Common myeloid progenitor, CD34-positive (primary cell): Measurements from ENCODE around the gene NFATC4.

Experiments
- CTCF ChIA-PET: fragments of 350-600 bp; sonication (Branson Sonifier 250); formaldehyde crosslinking; loops from one replicate; lab custom pipeline; 2021; ENCODE audit warnings: antibody characterized with exemption; lab: Charles Lee
- POLR2A ChIA-PET: fragments of 350-600 bp; sonication (Branson Sonifier 250); formaldehyde crosslinking; loops from one replicate; lab custom pipeline; 2021; ENCODE audit warnings: antibody characterized with exemption; lab: Charles Lee
- DNase-seq, 3 donors: peaks; one replicate each; pipeline versions ENCODE4 v3.0.0 to v3.0.0-alpha.2; 2013
- H3K27ac ChIP-seq, 2 experiments: 1 replicate in 1 of 2; 2 replicates in 1 of 2; pipeline ENCODE4 v1.7.0; 2013; ENCODE audit warnings: inconsistent platforms in 2 of 2, low read length in 2 of 2, mild to moderate bottlenecking in 2 of 2, low read depth in 1 of 2, moderate library complexity in 1 of 2; ENCODE audit not compliant: severe bottlenecking in 2 of 2, insufficient read depth in 1 of 2, poor library complexity in 1 of 2
- H3K27me3 ChIP-seq, 5 experiments: replicated peaks in 2 of 5; 1 replicate in 3 of 5; 2 replicates in 2 of 5; pipeline versions ENCODE4 v1.6.1 to v1.7.0; 2013; ENCODE audit warnings: low read length in 4 of 5, mild to moderate bottlenecking in 2 of 5, moderate library complexity in 2 of 5, inconsistent platforms in 1 of 5; ENCODE audit not compliant: insufficient read depth in 5 of 5, control insufficient read depth in 4 of 5
- H3K36me3 ChIP-seq, 4 experiments: 1 replicate in 2 of 4; 2 replicates in 2 of 4; pipeline versions ENCODE4 v1.6.1 to v1.7.0; 2013; ENCODE audit warnings: low read length in 3 of 4, control low read depth in 1 of 4, mild to moderate bottlenecking in 1 of 4; ENCODE audit not compliant: control insufficient read depth in 4 of 4, insufficient read depth in 4 of 4
- H3K4me1 ChIP-seq, 4 experiments: 1 replicate in 3 of 4; 2 replicates in 1 of 4; pipeline versions ENCODE4 v1.6.1 to v1.7.1; 2013; ENCODE audit warnings: low read length in 3 of 4, mild to moderate bottlenecking in 3 of 4, control low read depth in 1 of 4, inconsistent platforms in 1 of 4, moderate library complexity in 1 of 4; ENCODE audit not compliant: control insufficient read depth in 4 of 4, insufficient read depth in 4 of 4; ENCODE audit errors: control extremely low read depth in 1 of 4
- H3K4me3 ChIP-seq, 7 experiments: 1 replicate in 4 of 7; 2 replicates in 3 of 7; pipeline versions ENCODE4 v1.5.1 to v1.7.0; 2013; ENCODE audit warnings: mild to moderate bottlenecking in 7 of 7, low read length in 6 of 7, moderate library complexity in 6 of 7, inconsistent platforms in 2 of 7, low read depth in 2 of 7, control low read depth in 1 of 7; ENCODE audit not compliant: insufficient read depth in 4 of 7, control insufficient read depth in 1 of 7; ENCODE audit errors: extremely low read depth in 1 of 7
- H3K9me3 ChIP-seq, 5 experiments: 1 replicate in 4 of 5; 2 replicates in 1 of 5; pipeline versions ENCODE4 v1.6.1 to v1.7.1; 2013; ENCODE audit warnings: low read length in 4 of 5, mild to moderate bottlenecking in 2 of 5, inconsistent platforms in 1 of 5, low read depth in 1 of 5, moderate library complexity in 1 of 5; ENCODE audit not compliant: control insufficient read depth in 4 of 5, insufficient read depth in 2 of 5; ENCODE audit errors: control extremely low read depth in 1 of 5
- WGBS: methylation state at CpG from one replicate; pipeline ENCODE4 v1.1.5; 2013; ENCODE audit not compliant: insufficient coverage; 5-methylcytosine and 5-hydroxymethylcytosine counted together

NFATC4 gene

DNA sequence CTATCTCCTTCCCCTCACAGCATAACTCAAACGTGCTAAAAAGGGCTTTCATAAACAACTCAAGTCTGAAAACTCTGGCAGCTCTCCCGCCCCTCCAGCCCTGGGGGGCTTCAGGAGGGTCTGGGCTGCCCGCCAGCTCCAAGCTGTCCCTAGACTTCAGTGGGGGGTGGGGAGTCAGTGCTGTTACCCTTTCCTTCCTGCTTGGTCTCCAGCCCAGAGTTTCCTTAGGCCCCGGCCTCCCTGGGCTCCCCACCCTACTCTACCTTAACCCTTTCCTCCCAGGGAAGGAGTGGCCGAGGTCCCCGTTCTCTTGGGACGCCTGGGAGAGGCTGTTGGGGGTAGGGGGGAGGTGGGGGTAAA lies 30.3 kb downstream of the NFATC4 start:
- no peaks in the 10 kb centered on the region for H3K27me3 ChIP-seq
- H3K4me1 ChIP-seq: peaks cover 12 to 80% (median 63%) of the 10 kb centered on the region in 4 experiments
- H3K36me3 ChIP-seq: peaks cover 0 to 1% (median 0%) of the 10 kb centered on the region in 4 experiments
- H3K27ac ChIP-seq: no peak overlapping the region
- ChIA-PET POLR2A (interaction anchor here (0.7 to 1.2 kb wide), 3 partner anchors 21 to 64 kb away, joined by 3 to 4 read pairs (median 3); no protein-coding TSS in a partner anchor), CTCF (interaction anchor here (1.1 to 5.5 kb wide), 5 partner anchors 13 to 65 kb away, joined by 3 to 39 read pairs (median 11); no protein-coding TSS in a partner anchor)
- peak in 1 of 3 donors; percentile 35 for DNase-seq
- H3K4me3 ChIP-seq: peak overlapping the region in 1 of 7 experiments; percentile 84
- WGBS: 40% methylated on average over 1 of the region's 7 CpGs
- no peaks in the 10 kb centered on the region for H3K9me3 ChIP-seq

DNA sequence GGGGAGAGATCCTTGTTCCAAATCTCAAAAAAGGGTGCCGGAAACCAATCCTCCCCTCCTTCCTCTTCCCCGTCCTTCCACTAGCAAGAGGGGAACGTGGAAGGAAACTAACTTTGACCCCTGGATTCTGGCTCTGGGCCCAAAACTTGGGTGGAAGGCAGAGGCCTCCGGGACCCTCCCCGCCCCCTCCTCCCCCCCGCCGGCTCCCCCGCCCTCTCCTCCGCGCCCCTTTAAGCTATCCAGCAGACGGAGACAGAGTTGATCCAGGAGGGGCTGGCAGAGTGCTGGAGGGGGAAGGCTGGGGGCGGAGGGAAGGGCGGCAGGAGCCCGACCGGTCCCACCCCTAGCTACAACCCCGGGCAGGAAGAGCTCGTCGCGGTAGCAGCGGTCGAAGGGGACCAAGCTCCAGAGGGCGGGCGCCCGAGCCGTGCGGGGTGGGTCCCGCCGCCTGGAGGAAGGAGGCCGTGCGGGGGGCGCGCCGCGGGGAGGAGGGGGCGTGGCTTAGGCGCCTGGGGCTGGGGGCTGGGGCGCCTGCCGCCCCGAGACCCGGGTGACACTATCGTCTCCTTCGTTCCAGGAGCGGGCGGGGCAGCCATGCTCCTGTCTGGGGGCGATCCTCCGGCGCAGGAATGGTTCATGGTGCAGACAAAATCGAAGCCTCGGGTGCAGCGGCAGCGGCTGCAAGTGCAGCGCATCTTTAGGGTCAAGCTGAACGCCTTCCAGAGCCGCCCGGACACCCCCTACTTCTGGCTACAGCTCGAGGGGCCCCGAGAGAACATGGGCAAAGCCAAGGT lies 30.9 kb downstream of the NFATC4 start, which contains the start of gene NYNRIN:
NYNRIN (plus strand) TSS at position 351 of the 794 bp plus-strand sequence; CDS start at position 595, 244 bp downstream.
- DNase-seq: peak; percentile 45 to 82 (median 76)
- WGBS: 0% methylated on average over 32 of the region's 57 CpGs
- peak within 1 kb of the TSS in 1 of 2 experiments; percentile 20 for H3K27ac ChIP-seq
- H3K36me3 ChIP-seq: peaks cover 0 to 3% (median 0%) of the 10 kb centered on the region in 4 experiments
- H3K4me3 ChIP-seq: peak within 1 kb of the TSS; percentile 42 to 84 (median 68)
- peaks cover 12 to 75% (median 58%) of the 10 kb centered on the region in 4 experiments for H3K4me1 ChIP-seq
- no peaks in the 10 kb centered on the region for H3K9me3 ChIP-seq
- CTCF ChIA-PET: interaction anchor here (0.7 to 5.5 kb wide), 8 partner anchors 12 to 68 kb away, joined by 3 to 39 read pairs (median 7); no protein-coding TSS in a partner anchor
- POLR2A ChIA-PET: interaction anchor here (0.7 to 1.2 kb wide), 3 partner anchors 22 to 65 kb away, joined by 3 to 4 read pairs (median 3); no protein-coding TSS in a partner anchor
- H3K27me3 ChIP-seq: no peaks in the 10 kb centered on the region

DNA sequence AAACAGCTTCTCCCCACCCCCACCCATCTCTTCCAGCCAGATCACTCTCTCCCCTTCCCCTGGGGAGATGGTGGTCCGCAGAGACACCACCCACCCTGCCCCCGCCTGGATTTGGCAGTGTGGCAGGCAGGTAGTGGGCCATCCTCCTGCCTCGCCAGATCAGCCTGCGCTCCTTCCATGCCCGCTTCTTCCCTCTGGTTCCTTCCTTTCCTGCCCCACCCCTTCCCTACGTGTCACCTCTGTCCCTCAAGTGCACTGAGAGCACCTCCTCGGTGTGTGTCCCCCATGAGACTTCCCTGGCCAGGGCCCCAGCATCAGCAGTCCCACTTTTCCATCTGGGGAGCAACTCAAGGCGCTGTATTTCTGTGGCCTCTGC lies 31.5 kb downstream of the NFATC4 start:
- Histone ChIP-seq H3K27ac (peak overlapping the region in 1 of 2 experiments; percentile 20), H3K4me1 (peaks cover 12 to 69% (median 52%) of the 10 kb centered on the region in 4 experiments), H3K9me3 (no peaks in the 10 kb centered on the region), H3K4me3 (peak overlapping the region; percentile 42 to 84 (median 68)), H3K36me3 (peaks cover 0 to 4% (median 0%) of the 10 kb centered on the region in 4 experiments), H3K27me3 (no peaks in the 10 kb centered on the region)
- POLR2A ChIA-PET: interaction anchor here (0.7 to 1.2 kb wide), 2 partner anchors 31 to 32 kb away, joined by 3 read pairs; partner anchors contain the start of gene KHNYN
- 4% methylated on average over 8 of the region's 8 CpGs for WGBS
- CTCF ChIA-PET: interaction anchor here (0.7 to 5.5 kb wide), 6 partner anchors 12 to 69 kb away, joined by 3 to 39 read pairs (median 11); no protein-coding TSS in a partner anchor
- DNase-seq: no peak

DNA sequence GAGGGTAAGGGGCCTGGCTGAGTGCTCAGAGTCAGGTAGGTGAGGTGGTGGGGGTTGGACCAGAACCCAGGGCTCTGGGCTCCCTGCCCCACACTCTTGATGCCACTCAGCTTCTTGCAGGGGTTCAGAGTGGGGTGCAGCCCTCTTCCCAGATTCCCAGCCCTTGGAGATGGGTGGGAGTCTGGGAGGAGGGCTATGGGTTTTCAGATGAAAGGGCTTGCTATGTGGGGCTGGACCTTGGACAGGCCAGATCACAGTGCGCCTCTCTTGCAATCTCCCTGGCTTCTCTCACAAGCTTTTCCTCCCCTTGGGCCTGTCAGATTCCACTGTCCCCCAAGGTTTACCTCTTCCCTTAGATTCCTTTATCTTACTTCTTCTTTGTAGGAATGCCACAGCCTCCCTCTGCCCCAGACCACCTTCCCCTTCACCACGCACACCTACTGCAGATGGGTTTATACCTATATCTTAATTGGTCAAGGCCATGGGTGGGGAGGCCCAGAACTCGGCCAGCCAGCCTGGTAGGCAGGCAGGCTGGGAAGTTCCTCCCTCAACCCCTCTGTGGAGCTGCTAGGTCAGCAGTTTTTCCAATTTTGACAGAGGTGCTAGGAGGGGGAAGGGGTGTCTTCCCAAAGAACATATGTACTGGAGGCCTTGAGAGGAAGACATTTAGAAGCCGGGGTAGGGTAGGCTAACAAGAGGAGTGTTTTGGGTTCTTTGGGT lies 32.2 kb downstream of the NFATC4 start:
- Histone ChIP-seq H3K4me1 (peaks cover 7 to 62% (median 48%) of the 10 kb centered on the region in 4 experiments), H3K27me3 (no peaks in the 10 kb centered on the region), H3K9me3 (no peaks in the 10 kb centered on the region), H3K27ac (no peak overlapping the region), H3K4me3 (peak overlapping the region in 6 of 7 experiments; percentile 42 to 84 (median 68)), H3K36me3 (peaks cover 0 to 8% (median 0%) of the 10 kb centered on the region in 4 experiments)
- CTCF ChIA-PET: interaction anchor here (0.7 to 5.5 kb wide), 8 partner anchors 10 to 70 kb away, joined by 3 to 39 read pairs (median 9); no protein-coding TSS in a partner anchor
- no peak for DNase-seq
- POLR2A ChIA-PET: interaction anchor here (0.7 kb wide), 1 partner anchor 30 kb away, joined by 3 read pairs; the partner anchor contains the start of gene KHNYN
- WGBS: 21% methylated on average over 2 of the region's 4 CpGs

- no peak for DNase-seq
- Histone ChIP-seq H3K36me3 (peaks cover 0 to 10% (median under 1%) of the 10 kb centered on the region in 4 experiments), H3K9me3 (no peaks in the 10 kb centered on the region), H3K4me3 (no peak overlapping the region), H3K27me3 (no peaks in the 10 kb centered on the region), H3K4me1 (peaks cover 2 to 43% (median 32%) of the 10 kb centered on the region in 4 experiments), H3K27ac (no peak overlapping the region)
- 80% methylated on average over 9 of the region's 9 CpGs for WGBS
- ChIA-PET POLR2A (no interaction called here), CTCF (interaction anchor here (1.0 to 23.8 kb wide), 8 partner anchors 9 to 41 kb away, joined by 3 to 489 read pairs (median 4); partner anchors contain the start of genes CBLN3 and KHNYN)
Observed at GRCh38 chr14:24401810-24402702, 34.1 kb downstream of the NFATC4 start.
